Measurements from ENCODE around the gene FOXO3. TPM values are rescaled to one million over a fixed set of nuclear protein-coding genes. Genes with fewer than 3 reads are reported as not detected.

Gene FOXO3
- total and polyA plus RNA-seq, 2 donors (not counting 1 experiment from before 2014, with no cell fraction given) = 49.5 to 63.9 TPM

DNA sequence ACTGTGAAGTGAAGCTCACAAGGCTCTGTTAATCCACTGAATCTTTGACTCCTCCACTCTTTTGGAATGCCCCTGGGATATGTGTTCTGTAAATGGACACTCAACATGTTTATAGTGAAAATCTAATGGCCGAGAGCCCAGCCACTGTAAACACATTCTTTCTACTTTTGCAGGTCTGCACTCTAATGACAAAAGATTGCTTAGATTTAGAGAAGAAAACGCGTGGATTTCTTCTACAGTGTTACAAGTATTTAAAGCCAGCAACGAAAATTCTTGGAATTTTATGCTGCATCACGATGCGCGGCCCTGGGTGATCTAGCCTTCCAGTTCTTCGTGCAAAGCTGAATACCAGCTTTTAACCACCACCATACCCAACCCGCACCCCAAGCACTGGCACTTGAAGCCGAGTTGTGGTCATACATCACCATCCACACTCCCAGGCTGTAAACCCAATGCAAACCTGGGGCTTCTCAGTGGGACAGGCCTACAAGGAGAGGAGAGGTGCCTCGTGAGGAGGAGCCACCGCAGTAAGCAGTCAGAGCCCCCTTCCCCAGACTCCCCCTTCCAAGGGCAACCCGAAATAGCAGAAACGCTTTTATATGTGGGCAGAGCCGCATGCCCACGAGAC lies 3.7 kb upstream of the FOXO3 start:
- Histone ChIP-seq H3K27ac (ENCODE audit: insufficient read depth, low read length) (peak overlapping the region; percentile 92), H3K4me1 (ENCODE audit: control insufficient read depth, extremely low read depth, insufficient read depth, low read length) (peaks cover 6% of the 10 kb centered on the region), H3K9me3 (ENCODE audit: control insufficient read depth, insufficient read depth, low read depth, low read length) (no peaks in the 10 kb centered on the region), H4K20me1 (ENCODE audit: control insufficient read depth, extremely low read depth, insufficient read depth, low read length) (no peaks in the 10 kb centered on the region), H3K27me3 (ENCODE audit: control insufficient read depth, insufficient read depth, low read length) (no peaks in the 10 kb centered on the region), H3K36me3 (ENCODE audit: control insufficient read depth, insufficient read depth, low read length) (no peaks in the 10 kb centered on the region), H3K4me2 (ENCODE audit: extremely low read depth, insufficient read depth, low read length) (peak overlapping the region; percentile 100), H3K9ac (ENCODE audit: insufficient read depth, low read length) (peak overlapping the region; percentile 80), H3K79me2 (ENCODE audit: control insufficient read depth, insufficient read depth, low read length) (peaks cover 8% of the 10 kb centered on the region), H3K4me3 (replicated peaks in 1 of 4; ENCODE audit: control extremely low read depth in 1 of 4, insufficient read depth in 1 of 4, low read depth in 3 of 4, low read length in 4 of 4) (peak overlapping the region; percentile 63 to 69 (median 66)), H2AFZ (ENCODE audit: low read length) (peak overlapping the region; percentile 87)
- TF ChIP-seq EZH2 (IDR thresholded peaks at IDR 0.05; ENCODE audit: low read length, missing control alignments) = no peak
- TF ChIP-seq, protein P1, sequence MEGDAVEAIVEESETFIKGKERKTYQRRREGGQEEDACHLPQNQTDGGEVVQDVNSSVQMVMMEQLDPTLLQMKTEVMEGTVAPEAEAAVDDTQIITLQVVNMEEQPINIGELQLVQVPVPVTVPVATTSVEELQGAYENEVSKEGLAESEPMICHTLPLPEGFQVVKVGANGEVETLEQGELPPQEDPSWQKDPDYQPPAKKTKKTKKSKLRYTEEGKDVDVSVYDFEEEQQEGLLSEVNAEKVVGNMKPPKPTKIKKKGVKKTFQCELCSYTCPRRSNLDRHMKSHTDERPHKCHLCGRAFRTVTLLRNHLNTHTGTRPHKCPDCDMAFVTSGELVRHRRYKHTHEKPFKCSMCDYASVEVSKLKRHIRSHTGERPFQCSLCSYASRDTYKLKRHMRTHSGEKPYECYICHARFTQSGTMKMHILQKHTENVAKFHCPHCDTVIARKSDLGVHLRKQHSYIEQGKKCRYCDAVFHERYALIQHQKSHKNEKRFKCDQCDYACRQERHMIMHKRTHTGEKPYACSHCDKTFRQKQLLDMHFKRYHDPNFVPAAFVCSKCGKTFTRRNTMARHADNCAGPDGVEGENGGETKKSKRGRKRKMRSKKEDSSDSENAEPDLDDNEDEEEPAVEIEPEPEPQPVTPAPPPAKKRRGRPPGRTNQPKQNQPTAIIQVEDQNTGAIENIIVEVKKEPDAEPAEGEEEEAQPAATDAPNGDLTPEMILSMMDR (conservative IDR thresholded peaks at IDR 0.05 in 1 of 2, IDR thresholded peaks at IDR 0.05 in 1 of 2; ENCODE audit: low read depth in 1 of 2, low read length in 2 of 2) = no peak
- peak; percentile 20 to 85 for DNase-seq (ENCODE audit: low read depth in 2 of 2)

DNA sequence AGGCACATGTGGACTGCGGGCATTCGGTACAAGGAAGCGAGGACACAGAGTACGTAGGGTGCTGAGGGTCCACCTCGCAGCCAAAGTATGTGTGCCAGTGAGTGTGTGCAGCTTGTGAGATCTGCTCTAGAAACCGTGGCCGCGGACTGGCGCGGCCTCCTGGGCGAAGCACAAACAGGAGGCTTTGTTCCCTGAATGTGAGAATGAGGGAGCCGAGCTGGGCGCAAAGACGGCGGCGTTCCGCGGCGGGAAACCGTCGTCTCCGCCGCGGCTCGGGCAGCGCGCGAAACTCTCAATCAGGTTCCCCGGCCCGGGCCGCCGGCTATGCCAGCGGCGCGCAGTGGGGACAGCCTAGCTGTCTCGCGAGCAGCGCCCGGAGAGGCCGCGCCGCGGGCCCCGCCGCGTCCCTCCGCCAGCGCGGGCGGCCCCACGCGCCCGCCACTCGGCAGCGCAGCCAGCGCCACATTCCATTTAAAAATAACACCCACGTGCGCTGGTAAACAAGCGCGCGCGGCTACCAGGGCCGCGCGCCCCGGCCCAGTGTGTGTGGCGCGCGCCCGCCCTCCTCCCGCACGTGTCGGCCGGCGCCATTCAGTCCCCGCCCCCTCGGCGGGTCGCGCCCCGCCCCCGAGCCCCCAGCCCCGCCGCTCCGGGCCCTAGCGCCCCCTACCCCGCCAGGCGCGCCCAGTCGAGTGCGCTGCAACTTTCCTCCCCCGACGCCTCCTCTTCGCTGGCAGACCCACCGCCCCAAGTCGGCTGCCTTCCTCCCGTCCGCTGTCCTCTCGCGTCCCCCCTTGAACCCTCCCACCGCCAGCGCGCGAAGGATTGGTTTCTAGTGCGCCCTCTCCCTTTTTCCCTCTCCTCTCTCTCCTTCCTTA lies 3.0 kb upstream of the FOXO3 start:
- no peaks in the 10 kb centered on the region for H4K20me1 ChIP-seq (ENCODE audit: control insufficient read depth, extremely low read depth, insufficient read depth, low read length)
- no peaks in the 10 kb centered on the region for H3K27me3 ChIP-seq (ENCODE audit: control insufficient read depth, insufficient read depth, low read length)
- H3K27ac ChIP-seq (ENCODE audit: insufficient read depth, low read length) = peak overlapping the region; percentile 92
- peak; percentile 59 to 64 for DNase-seq (ENCODE audit: low read depth in 2 of 2)
- no peaks in the 10 kb centered on the region for H3K9me3 ChIP-seq (ENCODE audit: control insufficient read depth, insufficient read depth, low read depth, low read length)
- peaks cover 16% of the 10 kb centered on the region for H3K79me2 ChIP-seq (ENCODE audit: control insufficient read depth, insufficient read depth, low read length)
- peak overlapping the region; percentile 86 for H3K9ac ChIP-seq (ENCODE audit: insufficient read depth, low read length)
- H3K4me1 ChIP-seq (ENCODE audit: control insufficient read depth, extremely low read depth, insufficient read depth, low read length) = peaks cover 6% of the 10 kb centered on the region
- H3K4me3 ChIP-seq (replicated peaks in 1 of 4; ENCODE audit: control extremely low read depth in 1 of 4, insufficient read depth in 1 of 4, low read depth in 3 of 4, low read length in 4 of 4) = peak overlapping the region; percentile 66 to 69 (median 66)
- H2AFZ ChIP-seq (ENCODE audit: low read length) = peak overlapping the region; percentile 87
- TF ChIP-seq EZH2 (IDR thresholded peaks at IDR 0.05; ENCODE audit: low read length, missing control alignments) = no peak
- TF ChIP-seq, protein P1 (conservative IDR thresholded peaks at IDR 0.05 in 1 of 2, IDR thresholded peaks at IDR 0.05 in 1 of 2; ENCODE audit: low read depth in 1 of 2, low read length in 2 of 2) = peak in 1 of 2 donors; percentile 1
- H3K4me2 ChIP-seq (ENCODE audit: extremely low read depth, insufficient read depth, low read length) = peak overlapping the region; percentile 100
- H3K36me3 ChIP-seq (ENCODE audit: control insufficient read depth, insufficient read depth, low read length) = no peaks in the 10 kb centered on the region

DNA sequence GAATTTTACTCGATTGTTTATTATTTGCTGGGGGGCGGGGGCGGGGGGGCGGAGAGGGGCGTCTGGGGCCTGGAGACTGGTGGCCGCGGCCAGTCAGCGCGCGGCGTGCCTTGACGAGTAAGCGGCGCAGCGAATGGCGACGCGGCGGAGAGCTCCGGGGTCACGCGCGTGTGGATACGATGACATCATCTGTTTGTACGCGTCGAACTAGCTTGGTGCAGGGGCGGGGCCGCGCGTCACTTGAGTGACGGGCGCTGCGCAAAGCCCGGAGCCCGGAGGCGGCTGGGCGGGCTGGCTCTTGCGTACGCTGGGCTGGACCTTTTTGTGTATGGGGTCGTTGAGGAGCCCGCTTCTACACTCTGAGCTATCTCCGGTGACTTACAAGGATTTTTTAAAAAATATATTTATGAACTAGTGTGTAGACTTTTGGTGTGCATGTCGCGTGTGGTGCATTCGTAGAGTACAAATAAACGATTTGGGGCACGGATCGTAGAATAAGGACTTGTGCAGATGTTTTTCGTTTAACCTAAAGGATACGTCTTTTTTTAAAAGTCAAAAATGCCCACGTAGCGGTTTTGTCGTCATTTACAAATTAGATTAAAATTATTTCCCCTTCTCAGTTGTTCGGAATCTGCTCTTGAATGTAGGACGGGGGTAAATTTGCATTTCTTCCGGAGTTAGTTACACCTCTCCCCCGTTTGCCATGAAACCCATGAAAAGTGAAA lies 2.2 kb upstream of the FOXO3 start:
- Histone ChIP-seq H3K9me3 (ENCODE audit: control insufficient read depth, insufficient read depth, low read depth, low read length) (no peaks in the 10 kb centered on the region), H3K27me3 (ENCODE audit: control insufficient read depth, insufficient read depth, low read length) (no peaks in the 10 kb centered on the region), H3K4me3 (replicated peaks in 1 of 4; ENCODE audit: control extremely low read depth in 1 of 4, insufficient read depth in 1 of 4, low read depth in 3 of 4, low read length in 4 of 4) (peak overlapping the region; percentile 89 to 97 (median 94)), H3K4me1 (ENCODE audit: control insufficient read depth, extremely low read depth, insufficient read depth, low read length) (peaks cover 6% of the 10 kb centered on the region), H3K4me2 (ENCODE audit: extremely low read depth, insufficient read depth, low read length) (peak overlapping the region; percentile 86), H3K27ac (ENCODE audit: insufficient read depth, low read length) (peak overlapping the region; percentile 91), H2AFZ (ENCODE audit: low read length) (peak overlapping the region; percentile 89), H3K36me3 (ENCODE audit: control insufficient read depth, insufficient read depth, low read length) (no peaks in the 10 kb centered on the region), H4K20me1 (ENCODE audit: control insufficient read depth, extremely low read depth, insufficient read depth, low read length) (no peaks in the 10 kb centered on the region), H3K79me2 (ENCODE audit: control insufficient read depth, insufficient read depth, low read length) (peaks cover 24% of the 10 kb centered on the region), H3K9ac (ENCODE audit: insufficient read depth, low read length) (peak overlapping the region; percentile 94)
- peak; percentile 99 for DNase-seq (ENCODE audit: low read depth in 2 of 2)
- TF ChIP-seq, protein P1 (conservative IDR thresholded peaks at IDR 0.05 in 1 of 2, IDR thresholded peaks at IDR 0.05 in 1 of 2; ENCODE audit: low read depth in 1 of 2, low read length in 2 of 2) = no peak
- no peak for TF ChIP-seq EZH2 (IDR thresholded peaks at IDR 0.05; ENCODE audit: low read length, missing control alignments)
